Naive B cell (primary cell): ENCODE results near the gene STIM1. TPM values are rescaled to one million over a fixed set of nuclear protein-coding genes. Genes with fewer than 3 reads are reported as not detected.

Experiments
- ATAC-seq, 2 donors: fragments of 150-1000 bp; cut with Tn5 transposase; 2 replicates each; pipeline ENCODE4 v1.10.0; 2021; ENCODE audit warnings: low read depth in 2 of 2, mild to moderate bottlenecking in 2 of 2, moderate library complexity in 2 of 2
- DNase-seq: peaks from one replicate; pipeline ENCODE4 v3.0.0; 2022
- H3K27ac Mint-ChIP-seq, 6 donors: one replicate each; pipeline ENCODE4 v1.8.0; 2020 to 2022; ENCODE audit warnings: mild to moderate bottlenecking in 6 of 6, mixed read lengths in 6 of 6, moderate library complexity in 5 of 6, inconsistent platforms in 2 of 6
- H3K27me3 Mint-ChIP-seq, 3 donors: one replicate each; pipeline ENCODE4 v1.8.0; 2021 to 2022; ENCODE audit warnings: mixed read lengths in 3 of 3, mild to moderate bottlenecking in 1 of 3
- H3K36me3 Mint-ChIP-seq, 2 donors: one replicate each; pipeline ENCODE4 v1.8.0; 2020 to 2022; ENCODE audit warnings: mixed read lengths in 2 of 2, inconsistent platforms in 1 of 2, mild to moderate bottlenecking in 1 of 2
- H3K4me1 Mint-ChIP-seq, 3 donors: one replicate each; pipeline ENCODE4 v1.8.0; 2020 to 2022; ENCODE audit warnings: mixed read lengths in 3 of 3, inconsistent platforms in 1 of 3, mild to moderate bottlenecking in 1 of 3, moderate library complexity in 1 of 3
- H3K4me3 Mint-ChIP-seq, 8 donors: one replicate each; pipeline ENCODE4 v1.8.0; 2020 to 2022; ENCODE audit warnings: mild to moderate bottlenecking in 8 of 8, mixed read lengths in 8 of 8, moderate library complexity in 8 of 8, inconsistent platforms in 2 of 8
- H3K9me3 Mint-ChIP-seq, 7 donors: one replicate each; pipeline ENCODE4 v1.8.0; 2020 to 2022; ENCODE audit warnings: mixed read lengths in 7 of 7, mild to moderate bottlenecking in 5 of 7, inconsistent platforms in 2 of 7, moderate library complexity in 1 of 7
- polyA plus RNA-seq, 6 donors: library from polyadenylated mRNA; unstranded; fragments of 300-500 nt; fragmentation: Illumina TruSeq; gene quantifications; one replicate each; pipeline ENCODE4 v1.2.3, GENCODE V29; 2021; ENCODE audit warnings: low read depth in 6 of 6

STIM1 gene
- polyA plus RNA-seq, 6 donors from 2014 or later, result 29.1 to 51.9 (median 35.0) TPM

GRCh38 chr11:4061700-4062099 is 206.2 kb downstream of the STIM1 start:
- no peaks in the 10 kb centered on the region for H3K27me3 Mint-ChIP-seq
- DNase-seq, result no peak
- peaks cover 8 to 19% of the 10 kb centered on the region in 2 donors for H3K36me3 Mint-ChIP-seq
- peaks cover 39 to 43% (median 41%) of the 10 kb centered on the region in 3 donors for H3K4me1 Mint-ChIP-seq
- H3K27ac Mint-ChIP-seq, result no peak overlapping the region
- no peaks in the 10 kb centered on the region for H3K9me3 Mint-ChIP-seq
- no peak for ATAC-seq
- no peak overlapping the region for H3K4me3 Mint-ChIP-seq

GRCh38 chr11:4063348-4063747 is 207.9 kb downstream of the STIM1 start:
- no peak for ATAC-seq
- Mint-ChIP-seq H3K9me3 (no peaks in the 10 kb centered on the region), H3K36me3 (peaks cover 8 to 16% of the 10 kb centered on the region in 2 donors), H3K4me3 (no peak overlapping the region), H3K27ac (no peak overlapping the region), H3K27me3 (no peaks in the 10 kb centered on the region), H3K4me1 (peaks cover 38 to 44% (median 41%) of the 10 kb centered on the region in 3 donors)
- DNase-seq, result no peak

DNA sequence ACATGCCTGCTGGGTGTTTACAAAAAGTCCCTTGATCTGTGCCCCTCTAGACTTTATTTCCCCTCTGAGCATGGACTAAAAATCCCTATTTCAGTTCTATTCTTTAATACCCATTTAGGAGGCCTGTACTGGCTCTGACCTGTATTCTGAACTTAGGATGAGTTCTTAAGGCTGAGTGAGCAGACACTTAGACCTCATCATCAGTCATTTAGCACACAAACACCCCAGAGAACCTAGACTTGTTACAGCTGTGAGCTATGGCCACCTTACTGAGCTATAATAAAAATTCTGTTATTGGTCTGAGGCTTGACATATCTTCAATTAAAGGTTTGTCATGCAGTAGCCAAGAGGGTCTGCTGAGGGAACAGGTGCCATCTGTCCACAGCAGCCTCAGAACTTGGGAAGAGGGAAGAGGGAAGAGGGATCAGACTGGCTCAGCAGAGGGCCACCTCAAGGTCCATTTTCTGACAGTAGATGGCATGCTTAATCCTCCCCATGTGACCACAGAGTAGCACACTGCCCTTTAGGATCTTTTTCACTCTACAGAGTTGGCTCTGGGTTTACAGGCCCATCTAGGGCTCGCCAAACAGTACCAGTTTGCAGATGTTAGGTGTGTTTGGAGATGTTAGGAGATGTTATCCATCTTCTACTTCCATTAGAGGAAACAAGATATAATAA is 209.0 kb downstream of the STIM1 start:
- Mint-ChIP-seq H3K9me3 (no peaks in the 10 kb centered on the region), H3K4me1 (peaks cover 41 to 50% (median 46%) of the 10 kb centered on the region in 3 donors), H3K27me3 (no peaks in the 10 kb centered on the region), H3K27ac (peak overlapping the region in 5 of 6 donors; percentile 2 to 63 (median 35)), H3K36me3 (peaks cover 0 to 16% of the 10 kb centered on the region in 2 donors), H3K4me3 (peak overlapping the region in 1 of 8 donors; percentile 48)
- ATAC-seq (no peak), DNase-seq (no peak)

DNA sequence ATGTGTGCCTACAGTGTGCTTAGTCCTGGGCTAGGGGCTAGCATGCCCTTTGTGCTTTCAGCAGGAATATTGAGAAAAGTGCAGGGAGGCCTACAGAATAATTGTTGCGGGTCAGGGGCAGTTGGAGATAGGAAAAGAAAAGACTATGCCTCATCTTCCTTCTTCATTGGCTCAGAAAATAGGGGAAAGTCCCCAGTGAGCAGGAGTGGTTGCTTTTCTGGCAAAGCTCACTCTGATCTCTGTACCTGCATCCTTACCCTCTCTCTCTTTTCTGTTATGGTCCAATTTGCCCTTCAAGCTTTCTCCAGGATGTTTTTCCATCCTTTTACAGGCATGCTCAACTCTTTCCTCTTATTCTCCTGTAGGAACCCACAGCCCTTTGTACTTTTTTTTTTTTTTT is 209.6 kb downstream of the STIM1 start:
- H3K4me1 Mint-ChIP-seq, result peaks cover 41 to 50% (median 49%) of the 10 kb centered on the region in 3 donors

GRCh38 chr11:4065601-4066377 is 210.3 kb downstream of the STIM1 start:
- peak overlapping the region; percentile 14 to 93 (median 78) for H3K27ac Mint-ChIP-seq
- DNase-seq (no peak), ATAC-seq (no peak)
- H3K4me3 Mint-ChIP-seq, result no peak overlapping the region
- peaks cover 5 to 12% of the 10 kb centered on the region in 2 donors for H3K36me3 Mint-ChIP-seq
- no peaks in the 10 kb centered on the region for H3K9me3 Mint-ChIP-seq
- H3K4me1 Mint-ChIP-seq, result peaks cover 41 to 50% (median 49%) of the 10 kb centered on the region in 3 donors
- no peaks in the 10 kb centered on the region for H3K27me3 Mint-ChIP-seq

More for the DNA sequence above, 209.6 kb downstream of the STIM1 start:
- H3K4me3 Mint-ChIP-seq, result no peak overlapping the region
- H3K36me3 Mint-ChIP-seq, result peaks cover 0 to 13% of the 10 kb centered on the region in 2 donors
- no peaks in the 10 kb centered on the region for H3K27me3 Mint-ChIP-seq
- ATAC-seq (no peak), DNase-seq (no peak)
- H3K9me3 Mint-ChIP-seq, result no peaks in the 10 kb centered on the region
- H3K27ac Mint-ChIP-seq, result peak overlapping the region in 4 of 6 donors; percentile 14 to 81 (median 33)

- Mint-ChIP-seq H3K36me3 (peaks cover 7 to 9% of the 10 kb centered on the region in 2 donors), H3K4me3 (peak overlapping the region in 2 of 8 donors; percentile 1 to 25), H3K4me1 (peaks cover 41 to 51% (median 49%) of the 10 kb centered on the region in 3 donors), H3K27me3 (no peaks in the 10 kb centered on the region), H3K9me3 (no peaks in the 10 kb centered on the region), H3K27ac (peak overlapping the region in 5 of 6 donors; percentile 14 to 94 (median 17))
- DNase-seq (peak; percentile 11), ATAC-seq (peak; percentile 82 to 88)
These were observed 211.4 kb downstream of the STIM1 start for GRCh38 chr11:4066910-4067309.

DNA sequence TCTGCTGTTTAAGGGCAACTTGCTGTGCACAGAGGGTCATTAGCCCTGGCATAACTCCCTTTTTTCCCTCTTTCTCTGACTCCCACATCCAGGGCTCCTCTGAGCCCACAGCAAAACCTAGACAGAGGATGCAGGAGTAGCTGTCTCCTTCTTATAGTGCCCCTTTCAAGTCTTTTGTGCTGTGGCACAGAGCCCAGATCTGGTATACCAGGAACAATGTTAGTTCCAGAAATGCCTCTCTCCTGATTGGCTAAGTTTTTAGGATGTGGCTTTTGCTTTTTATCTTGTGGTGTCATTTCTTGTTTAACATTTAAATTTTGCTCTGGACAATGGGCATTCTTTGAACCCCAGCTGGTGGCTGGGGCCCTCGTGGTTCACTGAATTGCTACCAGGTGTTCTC is 213.5 kb downstream of the STIM1 start:
- Mint-ChIP-seq H3K9me3 (no peaks in the 10 kb centered on the region), H3K27ac (peak overlapping the region in 5 of 6 donors; percentile 53 to 87 (median 77)), H3K4me3 (no peak overlapping the region), H3K36me3 (peaks cover 14 to 15% of the 10 kb centered on the region in 2 donors), H3K27me3 (no peaks in the 10 kb centered on the region), H3K4me1 (peaks cover 46 to 60% (median 60%) of the 10 kb centered on the region in 3 donors)
- no peak for ATAC-seq
- DNase-seq, result no peak

GRCh38 chr11:4071325-4071724 is 215.9 kb downstream of the STIM1 start:
- H3K27ac Mint-ChIP-seq, result peak overlapping the region in 2 of 6 donors; percentile 63 to 66
- peaks cover 16 to 19% of the 10 kb centered on the region in 2 donors for H3K36me3 Mint-ChIP-seq
- no peaks in the 10 kb centered on the region for H3K9me3 Mint-ChIP-seq
- H3K27me3 Mint-ChIP-seq, result no peaks in the 10 kb centered on the region
- peaks cover 29 to 41% (median 40%) of the 10 kb centered on the region in 3 donors for H3K4me1 Mint-ChIP-seq
- ATAC-seq (no peak), DNase-seq (no peak)
- no peak overlapping the region for H3K4me3 Mint-ChIP-seq

DNA sequence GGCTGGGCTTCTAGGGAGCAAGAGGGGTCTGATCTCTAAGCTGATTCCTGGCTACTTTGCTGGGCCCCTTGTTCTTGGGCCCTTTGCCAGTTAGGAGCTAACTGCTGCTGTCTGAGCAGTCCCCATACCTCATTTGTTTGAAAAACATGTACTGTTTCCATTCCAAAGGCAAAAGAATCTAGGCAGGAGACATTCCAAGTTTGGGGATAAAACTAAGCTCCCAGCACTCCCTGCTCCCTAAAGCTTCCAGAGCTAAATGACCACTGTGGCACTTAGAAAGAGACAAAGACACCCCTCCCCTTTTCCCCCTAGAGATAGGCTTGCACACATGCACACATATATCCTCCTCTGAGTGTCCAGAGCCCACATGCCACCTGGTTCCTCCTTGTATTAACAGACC is 216.4 kb downstream of the STIM1 start:
- DNase-seq (no peak), ATAC-seq (no peak)
- Mint-ChIP-seq H3K9me3 (no peaks in the 10 kb centered on the region), H3K27ac (peak overlapping the region in 5 of 6 donors; percentile 46 to 90 (median 63)), H3K36me3 (peaks cover 16 to 19% of the 10 kb centered on the region in 2 donors), H3K27me3 (no peaks in the 10 kb centered on the region), H3K4me1 (peaks cover 23 to 35% (median 34%) of the 10 kb centered on the region in 3 donors), H3K4me3 (no peak overlapping the region)

- Mint-ChIP-seq H3K4me1 (peaks cover 19 to 26% (median 26%) of the 10 kb centered on the region in 3 donors), H3K36me3 (peaks cover 16 to 19% of the 10 kb centered on the region in 2 donors)
- ATAC-seq, result peak; percentile 73 to 93
These were observed 217.3 kb downstream of the STIM1 start for GRCh38 chr11:4072668-4073285.

DNA sequence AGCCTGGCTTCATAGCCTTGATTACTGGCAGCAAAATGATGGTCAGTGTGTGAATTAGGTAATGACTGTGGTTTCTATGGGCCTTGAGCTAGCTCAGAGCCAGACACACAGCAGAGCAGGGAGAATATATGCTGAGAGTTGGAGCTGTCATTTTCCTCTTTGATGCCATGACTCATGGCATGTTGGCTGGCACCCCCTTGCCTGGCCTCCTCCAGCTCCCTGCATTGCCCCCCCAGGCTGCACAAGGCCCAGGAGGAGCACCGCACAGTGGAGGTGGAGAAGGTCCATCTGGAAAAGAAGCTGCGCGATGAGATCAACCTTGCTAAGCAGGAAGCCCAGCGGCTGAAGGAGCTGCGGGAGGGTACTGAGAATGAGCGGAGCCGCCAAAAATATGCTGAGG is 218.8 kb downstream of the STIM1 start:
- H3K36me3 Mint-ChIP-seq, result peaks cover 16 to 19% of the 10 kb centered on the region in 2 donors
- DNase-seq (no peak), ATAC-seq (no peak)
- no peaks in the 10 kb centered on the region for H3K27me3 Mint-ChIP-seq
- no peaks in the 10 kb centered on the region for H3K9me3 Mint-ChIP-seq
- H3K4me3 Mint-ChIP-seq, result no peak overlapping the region
- peak overlapping the region in 2 of 6 donors; percentile 16 to 26 for H3K27ac Mint-ChIP-seq
- H3K4me1 Mint-ChIP-seq, result peaks cover 7 to 16% (median 11%) of the 10 kb centered on the region in 3 donors

More at GRCh38 chr11:4072668-4073285, 217.3 kb downstream of the STIM1 start:
- H3K9me3 Mint-ChIP-seq, result no peaks in the 10 kb centered on the region
- H3K4me3 Mint-ChIP-seq, result no peak overlapping the region
- peak overlapping the region; percentile 7 to 97 (median 52) for H3K27ac Mint-ChIP-seq
- peak; percentile 67 for DNase-seq
- H3K27me3 Mint-ChIP-seq, result no peaks in the 10 kb centered on the region

DNA sequence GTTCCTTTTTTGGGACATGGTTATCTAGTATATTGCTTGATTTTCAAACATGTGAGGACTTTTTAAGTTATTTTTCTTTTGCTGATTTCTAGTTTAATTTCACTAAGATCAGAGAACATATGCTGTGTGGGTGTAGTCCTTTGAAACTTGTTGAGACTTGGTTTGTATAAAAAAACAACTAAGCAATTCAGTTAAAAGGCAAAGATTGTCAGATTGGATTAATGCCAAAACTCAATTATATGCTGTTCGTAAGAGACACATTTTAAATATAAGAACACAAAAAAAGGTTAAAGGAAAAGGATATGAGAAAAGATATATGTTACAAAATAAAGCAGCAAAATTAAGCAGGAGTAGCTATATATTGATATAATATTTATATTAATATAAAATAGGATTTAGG is 221.3 kb downstream of the STIM1 start:
- ATAC-seq, result no peak
- peaks cover 5 to 11% (median 10%) of the 10 kb centered on the region in 3 donors for H3K4me1 Mint-ChIP-seq

DNA sequence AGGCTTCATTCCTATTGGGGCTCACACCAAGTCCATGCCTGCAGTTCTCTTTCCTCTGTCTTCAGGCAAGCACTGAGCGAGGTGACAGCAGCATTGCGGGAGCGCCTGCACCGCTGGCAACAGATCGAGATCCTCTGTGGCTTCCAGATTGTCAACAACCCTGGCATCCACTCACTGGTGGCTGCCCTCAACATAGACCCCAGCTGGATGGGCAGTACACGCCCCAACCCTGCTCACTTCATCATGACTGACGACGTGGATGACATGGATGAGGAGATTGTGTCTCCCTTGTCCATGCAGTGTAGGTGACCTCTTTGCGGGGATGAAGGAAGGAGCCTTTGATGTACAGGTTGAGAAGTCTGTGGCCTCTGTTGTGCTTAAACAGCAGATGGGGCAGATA is 227.7 kb downstream of the STIM1 start:
- DNase-seq (no peak), ATAC-seq (no peak)
- Mint-ChIP-seq H3K27ac (peak overlapping the region in 3 of 6 donors; percentile 70 to 89 (median 74)), H3K27me3 (no peaks in the 10 kb centered on the region), H3K9me3 (no peaks in the 10 kb centered on the region), H3K36me3 (peaks cover 27 to 48% of the 10 kb centered on the region in 2 donors), H3K4me3 (no peak overlapping the region), H3K4me1 (peaks cover 6 to 25% (median 18%) of the 10 kb centered on the region in 3 donors)

More for the DNA sequence above, 221.3 kb downstream of the STIM1 start:
- no peak for DNase-seq
- Mint-ChIP-seq H3K9me3 (no peaks in the 10 kb centered on the region), H3K4me3 (no peak overlapping the region), H3K27ac (peak overlapping the region in 3 of 6 donors; percentile 6 to 75 (median 31)), H3K27me3 (no peaks in the 10 kb centered on the region), H3K36me3 (peaks cover 19 to 22% of the 10 kb centered on the region in 2 donors)
